ENCODE results near the gene NTHL1.

The NTHL1 gene

GRCh38 chr16:2084895-2085625 is 37.4 kb upstream of the NTHL1 start:
- no peak for DNase-seq (ENCODE audit: low read depth in 2 of 2)

- DNase-seq (ENCODE audit: low read depth in 2 of 2): no peak
These were observed 36.5 kb upstream of the NTHL1 start for GRCh38 chr16:2083876-2084780.

GRCh38 chr16:2083409-2083808 is 35.8 kb upstream of the NTHL1 start:
- no peak for DNase-seq (ENCODE audit: low read depth in 2 of 2)

GRCh38 chr16:2082983-2083364 is 35.3 kb upstream of the NTHL1 start:
- no peak for DNase-seq (ENCODE audit: low read depth in 2 of 2)

- no peak for DNase-seq (ENCODE audit: low read depth in 2 of 2)
These were observed 34.7 kb upstream of the NTHL1 start for GRCh38 chr16:2082171-2082982.

GRCh38 chr16:2081201-2082084 is 33.8 kb upstream of the NTHL1 start:
- DNase-seq (ENCODE audit: low read depth in 2 of 2): no peak

GRCh38 chr16:2079991-2080390 is 32.4 kb upstream of the NTHL1 start:
- no peak for DNase-seq (ENCODE audit: low read depth in 2 of 2)

GRCh38 chr16:2079311-2079800 is 31.7 kb upstream of the NTHL1 start:
- no peak for DNase-seq (ENCODE audit: low read depth in 2 of 2)

GRCh38 chr16:2078691-2079090 is 31.1 kb upstream of the NTHL1 start:
- DNase-seq (ENCODE audit: low read depth in 2 of 2): no peak

GRCh38 chr16:2078096-2078495 is 30.5 kb upstream of the NTHL1 start:
- DNase-seq (ENCODE audit: low read depth in 2 of 2): no peak

GRCh38 chr16:2077696-2078095 is 30.1 kb upstream of the NTHL1 start:
- no peak for DNase-seq (ENCODE audit: low read depth in 2 of 2)

- DNase-seq (ENCODE audit: low read depth in 2 of 2): no peak
These were observed 29.4 kb upstream of the NTHL1 start for GRCh38 chr16:2077016-2077415.

- no peak for DNase-seq (ENCODE audit: low read depth in 2 of 2)
These were observed 28.6 kb upstream of the NTHL1 start for GRCh38 chr16:2076072-2076865.

- DNase-seq (ENCODE audit: low read depth in 2 of 2): no peak
These were observed 28.0 kb upstream of the NTHL1 start for GRCh38 chr16:2075631-2076030.

- no peak for DNase-seq (ENCODE audit: low read depth in 2 of 2)
These were observed 26.4 kb upstream of the NTHL1 start for GRCh38 chr16:2074071-2074470.

GRCh38 chr16:2072926-2073325 is 25.3 kb upstream of the NTHL1 start:
- no peak for DNase-seq (ENCODE audit: low read depth in 2 of 2)

GRCh38 chr16:2071454-2072202 is 24.0 kb upstream of the NTHL1 start:
- DNase-seq (ENCODE audit: low read depth in 2 of 2): no peak

- no peak for DNase-seq (ENCODE audit: low read depth in 2 of 2)
These were observed 23.2 kb upstream of the NTHL1 start for GRCh38 chr16:2070576-2071453.

Data from stimulated activated CD8-positive, alpha-beta memory T cell treated with anti-CD3 and anti-CD28 coated beads, Interleukin-2, amount 100 ng/mL, for 1 hour (primary cell).